Measurements from ENCODE around the gene VKORC1. TPM values are rescaled to one million over a fixed set of nuclear protein-coding genes. Genes with fewer than 3 reads are reported as not detected.
A peak's percentile ranks its signal among the peaks of the same experiment; 100 is the strongest.

Gene VKORC1
- total RNA-seq, 4 donors from 2014 or later, result 85.6 to 128 (median 99.3) TPM

DNA sequence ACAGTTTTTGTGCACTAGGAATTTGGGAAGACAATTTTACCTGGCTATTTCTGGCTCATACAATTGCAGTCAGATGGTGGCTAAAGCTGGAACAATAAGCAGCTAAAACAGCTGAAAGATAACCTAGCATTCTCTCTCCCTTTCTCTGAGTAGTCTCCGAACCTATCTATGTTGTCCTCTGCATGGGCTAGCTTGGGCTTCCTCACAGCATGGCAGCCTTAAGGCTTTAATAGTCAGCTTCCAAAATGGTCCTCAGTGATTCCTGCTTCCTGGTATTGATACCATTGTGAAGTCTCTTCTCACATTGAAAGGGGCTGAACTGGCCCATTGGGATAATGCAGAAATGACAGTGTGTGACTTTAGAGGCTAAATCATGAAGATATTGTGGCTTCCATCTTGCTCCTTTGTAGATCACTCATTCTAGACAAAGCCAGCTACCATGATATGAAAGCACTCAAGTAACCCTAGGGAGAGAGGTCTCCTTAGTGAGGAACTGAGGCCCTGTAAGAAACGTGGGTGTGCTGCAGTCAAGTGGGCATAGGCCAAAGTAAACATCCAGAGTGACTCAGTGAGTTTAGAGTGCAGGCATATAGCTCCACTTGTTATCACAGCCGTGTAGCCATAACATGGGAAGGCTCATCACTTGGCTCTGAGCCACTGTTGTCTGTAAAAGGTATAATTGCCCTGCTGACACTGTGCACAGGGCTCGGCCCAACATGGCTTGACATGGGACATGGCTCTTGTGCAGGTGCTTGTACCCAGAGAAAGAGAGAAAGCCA lies 5.5 kb upstream of the VKORC1 start:
- DNase-seq (ENCODE audit: low spot score) (no peak), ATAC-seq (ENCODE audit: low FRiP score) (no peak)
- TF ChIP-seq, protein P1, sequence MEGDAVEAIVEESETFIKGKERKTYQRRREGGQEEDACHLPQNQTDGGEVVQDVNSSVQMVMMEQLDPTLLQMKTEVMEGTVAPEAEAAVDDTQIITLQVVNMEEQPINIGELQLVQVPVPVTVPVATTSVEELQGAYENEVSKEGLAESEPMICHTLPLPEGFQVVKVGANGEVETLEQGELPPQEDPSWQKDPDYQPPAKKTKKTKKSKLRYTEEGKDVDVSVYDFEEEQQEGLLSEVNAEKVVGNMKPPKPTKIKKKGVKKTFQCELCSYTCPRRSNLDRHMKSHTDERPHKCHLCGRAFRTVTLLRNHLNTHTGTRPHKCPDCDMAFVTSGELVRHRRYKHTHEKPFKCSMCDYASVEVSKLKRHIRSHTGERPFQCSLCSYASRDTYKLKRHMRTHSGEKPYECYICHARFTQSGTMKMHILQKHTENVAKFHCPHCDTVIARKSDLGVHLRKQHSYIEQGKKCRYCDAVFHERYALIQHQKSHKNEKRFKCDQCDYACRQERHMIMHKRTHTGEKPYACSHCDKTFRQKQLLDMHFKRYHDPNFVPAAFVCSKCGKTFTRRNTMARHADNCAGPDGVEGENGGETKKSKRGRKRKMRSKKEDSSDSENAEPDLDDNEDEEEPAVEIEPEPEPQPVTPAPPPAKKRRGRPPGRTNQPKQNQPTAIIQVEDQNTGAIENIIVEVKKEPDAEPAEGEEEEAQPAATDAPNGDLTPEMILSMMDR (IDR thresholded peaks at IDR 0.05), result no peak

DNA sequence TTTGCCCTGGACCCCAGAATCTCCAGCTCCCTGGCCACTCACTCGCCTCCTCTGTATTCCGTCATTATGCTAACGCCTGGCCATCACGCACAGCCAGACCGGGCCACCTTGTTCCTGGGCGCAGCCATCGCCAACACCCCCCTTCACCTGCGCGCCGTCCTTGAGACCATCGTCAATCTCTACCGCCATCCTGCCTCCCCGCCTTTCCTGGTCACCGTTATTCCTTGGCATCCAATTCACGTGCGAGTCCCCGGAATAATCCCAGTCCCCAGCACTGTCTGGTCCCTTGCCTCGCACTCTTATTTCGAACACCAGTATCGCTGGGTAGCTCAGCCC lies 541 bp downstream of the VKORC1 start:
- TF ChIP-seq, protein P1 (IDR thresholded peaks at IDR 0.05), result no peak
- ATAC-seq (ENCODE audit: low FRiP score) (peak; percentile 28), DNase-seq (ENCODE audit: low spot score) (no peak)

DNA sequence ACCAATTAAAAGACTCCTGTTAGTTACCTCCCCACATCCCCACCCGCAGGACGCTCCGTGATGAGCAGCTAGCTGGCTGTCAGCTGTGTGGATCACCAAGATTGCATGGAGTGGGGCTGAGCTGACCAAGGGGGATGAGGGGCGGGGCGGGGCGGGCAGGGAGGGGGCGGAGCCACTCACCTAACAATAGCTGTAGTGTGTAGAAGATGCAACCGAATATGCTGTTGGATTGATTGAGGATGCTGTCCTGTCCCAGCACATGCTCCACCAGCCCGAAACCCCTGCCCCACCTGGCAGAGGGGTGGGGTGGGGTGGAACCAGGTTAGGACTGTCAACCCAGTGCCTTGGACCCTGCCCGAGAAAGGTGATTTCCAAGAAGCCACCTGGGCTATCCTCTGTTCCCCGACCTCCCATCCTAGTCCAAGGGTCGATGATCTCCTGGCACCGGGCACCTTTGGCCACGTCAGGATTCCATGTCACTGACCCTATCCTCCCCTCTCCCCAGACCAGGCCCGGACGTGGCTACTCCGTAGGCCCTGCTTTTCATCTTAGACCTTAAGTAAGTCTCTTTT lies 1.4 kb downstream of the VKORC1 start:
- no peak for ATAC-seq (ENCODE audit: low FRiP score)
- DNase-seq (ENCODE audit: low spot score), result no peak
- TF ChIP-seq, protein P1 (IDR thresholded peaks at IDR 0.05), result no peak

DNA sequence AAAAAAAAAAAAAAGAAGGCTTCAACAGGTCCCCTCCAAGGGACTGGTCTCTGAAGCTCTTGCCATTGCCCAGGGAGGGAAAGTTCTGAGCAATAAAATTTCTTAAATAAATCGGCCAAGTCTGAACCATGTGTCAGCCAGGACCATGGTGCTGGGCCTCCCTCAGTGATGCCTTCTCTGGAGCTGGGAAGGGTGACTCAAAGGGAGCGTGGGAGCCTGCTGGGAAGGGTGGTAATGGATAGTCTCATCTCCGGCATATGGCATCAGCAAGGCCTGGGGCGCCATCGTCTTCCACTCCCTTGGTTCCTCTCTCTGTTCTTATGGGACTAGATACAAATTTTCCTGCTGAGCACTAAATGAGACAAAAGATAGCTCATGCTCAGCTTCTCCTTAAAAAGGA lies 2.3 kb downstream of the VKORC1 start:
- DNase-seq (ENCODE audit: low spot score), result no peak
- no peak for ATAC-seq (ENCODE audit: low FRiP score)

DNA sequence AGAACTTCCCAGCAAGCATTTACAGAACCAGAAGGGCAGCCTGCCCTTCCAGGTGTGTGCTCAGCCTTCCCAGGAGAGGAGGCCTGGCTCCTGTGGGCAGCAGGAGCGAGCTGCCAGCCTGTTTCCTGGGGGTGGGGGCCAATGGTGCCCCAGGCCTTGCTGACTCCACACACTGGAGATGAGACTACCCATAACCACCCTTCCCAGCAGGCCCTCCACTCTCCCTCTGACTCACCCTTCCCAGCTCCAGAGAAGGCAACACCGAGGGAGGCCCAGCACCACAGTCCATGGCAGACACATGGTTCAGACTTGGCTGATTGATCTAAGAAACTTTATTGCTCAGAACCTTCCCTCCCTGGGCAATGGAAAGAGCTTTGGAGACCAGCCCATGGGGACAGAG lies 4.1 kb downstream of the VKORC1 start:
- no peak for DNase-seq (ENCODE audit: low spot score)
- TF ChIP-seq, protein P1 (IDR thresholded peaks at IDR 0.05), result no peak
- no peak for ATAC-seq (ENCODE audit: low FRiP score)

More for the DNA sequence above, 2.3 kb downstream of the VKORC1 start:
- TF ChIP-seq, protein P1 (IDR thresholded peaks at IDR 0.05), result no peak

DNA sequence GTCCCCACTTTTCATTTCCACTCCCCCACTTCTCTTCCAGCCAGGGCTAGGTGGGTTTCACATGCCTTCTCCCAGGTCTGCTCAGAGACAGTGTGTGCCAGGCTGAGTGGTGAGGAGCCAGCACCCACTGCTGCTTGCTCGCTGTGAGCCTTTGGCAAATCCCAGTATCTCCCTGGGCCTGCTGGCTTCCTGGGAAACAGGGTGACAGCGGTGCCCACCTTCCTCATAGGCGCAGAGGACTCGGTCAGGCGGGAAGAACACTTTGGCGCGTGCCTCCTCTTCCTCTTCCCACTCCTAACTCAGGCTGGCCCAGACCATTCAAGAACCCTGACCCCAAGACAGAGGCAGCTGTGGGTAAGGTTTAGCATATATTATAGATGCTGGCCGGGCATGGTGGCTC lies 5.4 kb downstream of the VKORC1 start:
- no peak for DNase-seq (ENCODE audit: low spot score)
- no peak for ATAC-seq (ENCODE audit: low FRiP score)

More for the DNA sequence above, 5.4 kb downstream of the VKORC1 start:
- TF ChIP-seq, protein P1 (IDR thresholded peaks at IDR 0.05), result no peak

All from omental fat pad (tissue), 4 donors.